Duodenal mucosa (tissue), 2 donors: ENCODE data around the gene SPANXN5.
"Not testable (repeated sequence)": the region's sequence is repeated elsewhere in the genome, so short reads cannot be mapped to it uniquely, and the experiment has no call there.

Experiments
- H3K27ac ChIP-seq: one replicate; pipeline ENCODE4 v1.7.0; 2013; ENCODE audit warnings: low read depth, low read length
- H3K27me3 ChIP-seq, 2 donors: one replicate each; pipeline ENCODE4 v1.7.0; 2013; ENCODE audit warnings: low read length in 2 of 2, control low read depth in 1 of 2; ENCODE audit not compliant: insufficient read depth in 2 of 2, control insufficient read depth in 1 of 2
- H3K36me3 ChIP-seq, 2 donors: one replicate each; pipeline ENCODE4 v1.7.0; 2013; ENCODE audit warnings: low read length in 2 of 2, control low read depth in 1 of 2; ENCODE audit not compliant: insufficient read depth in 2 of 2, control insufficient read depth in 1 of 2
- H3K4me1 ChIP-seq, 2 donors: one replicate each; pipeline ENCODE4 v1.7.0; 2013; ENCODE audit warnings: low read length in 2 of 2, control low read depth in 1 of 2; ENCODE audit not compliant: insufficient read depth in 2 of 2, control insufficient read depth in 1 of 2
- H3K4me3 ChIP-seq, 2 donors: one replicate each; pipeline ENCODE4 v1.7.0; 2013; ENCODE audit warnings: low read length in 2 of 2, low read depth in 1 of 2
- H3K9ac ChIP-seq, 2 donors: one replicate each; pipeline ENCODE4 v1.7.0; 2013; ENCODE audit warnings: low read length in 2 of 2, low read depth in 1 of 2
- H3K9me3 ChIP-seq, 2 donors: one replicate each; pipeline ENCODE4 v1.7.0; 2013; ENCODE audit warnings: low read length in 2 of 2, control low read depth in 1 of 2; ENCODE audit not compliant: control insufficient read depth in 1 of 2

SPANXN5 gene

GRCh38 chrX:52797327-52797726 lies at the start of gene SPANXN5:
Gene SPANXN5 (minus strand): TSS chrX:52797427. CDS start chrX:52797348, 79 bp downstream.
- H3K4me1 ChIP-seq, H3K36me3 ChIP-seq, H3K4me3 ChIP-seq, H3K9ac ChIP-seq, H3K9me3 ChIP-seq, H3K27me3 ChIP-seq, H3K27ac ChIP-seq: not testable (repeated sequence)

GRCh38 chrX:52843619-52844018 lies 46.4 kb upstream of the SPANXN5 start:
- not testable (repeated sequence) for H3K36me3 ChIP-seq, H3K27me3 ChIP-seq, H3K4me1 ChIP-seq

GRCh38 chrX:52839137-52839536 lies 41.9 kb upstream of the SPANXN5 start:
- Histone ChIP-seq H3K4me1 (no peaks in the 10 kb centered on the region), H3K36me3 (no peaks in the 10 kb centered on the region), H3K9ac (no peak overlapping the region), H3K27ac (no peak overlapping the region), H3K27me3 (no peaks in the 10 kb centered on the region), H3K4me3 (no peak overlapping the region), H3K9me3 (no peaks in the 10 kb centered on the region)

More at GRCh38 chrX:52843619-52844018, 46.4 kb upstream of the SPANXN5 start:
- not testable (repeated sequence) for H3K4me3 ChIP-seq, H3K9ac ChIP-seq, H3K27ac ChIP-seq, H3K9me3 ChIP-seq

- no peak overlapping the region for H3K4me3 ChIP-seq
- no peaks in the 10 kb centered on the region for H3K27me3 ChIP-seq
- H3K27ac ChIP-seq = no peak overlapping the region
- no peaks in the 10 kb centered on the region for H3K36me3 ChIP-seq
- no peaks in the 10 kb centered on the region for H3K4me1 ChIP-seq
- no peaks in the 10 kb centered on the region for H3K9me3 ChIP-seq
- H3K9ac ChIP-seq = no peak overlapping the region
Measured at GRCh38 chrX:52830551-52830950, 33.3 kb upstream of the SPANXN5 start.

- no peaks in the 10 kb centered on the region for H3K9me3 ChIP-seq
- no peaks in the 10 kb centered on the region for H3K27me3 ChIP-seq
- H3K36me3 ChIP-seq = no peaks in the 10 kb centered on the region
- no peak overlapping the region for H3K27ac ChIP-seq
- no peaks in the 10 kb centered on the region for H3K4me1 ChIP-seq
- no peak overlapping the region for H3K9ac ChIP-seq
- no peak overlapping the region for H3K4me3 ChIP-seq
Measured at GRCh38 chrX:52824608-52825007, 27.4 kb upstream of the SPANXN5 start.

GRCh38 chrX:52821079-52821760 lies 24.0 kb upstream of the SPANXN5 start:
- Histone ChIP-seq H3K27ac (no peak overlapping the region), H3K4me1 (no peaks in the 10 kb centered on the region), H3K9ac (no peak overlapping the region), H3K27me3 (no peaks in the 10 kb centered on the region), H3K36me3 (no peaks in the 10 kb centered on the region), H3K9me3 (no peaks in the 10 kb centered on the region), H3K4me3 (no peak overlapping the region)

GRCh38 chrX:52819788-52820187 lies 22.6 kb upstream of the SPANXN5 start:
- Histone ChIP-seq H3K4me1 (no peaks in the 10 kb centered on the region), H3K36me3 (no peaks in the 10 kb centered on the region), H3K27ac (no peak overlapping the region), H3K9me3 (no peaks in the 10 kb centered on the region), H3K27me3 (no peaks in the 10 kb centered on the region), H3K9ac (no peak overlapping the region), H3K4me3 (no peak overlapping the region)

- Histone ChIP-seq H3K27ac (no peak within 1 kb of the TSS), H3K4me1 (no peaks in the 10 kb centered on the region), H3K4me3 (no peak within 1 kb of the TSS), H3K9ac (no peak within 1 kb of the TSS), H3K27me3 (no peaks in the 10 kb centered on the region), H3K9me3 (no peaks in the 10 kb centered on the region), H3K36me3 (no peaks in the 10 kb centered on the region)
Measured at GRCh38 chrX:52811065-52811625, 13.9 kb upstream of the SPANXN5 start, which contains the start of gene XAGE5. Gene XAGE5 (plus strand): TSS chrX:52811287. CDS start chrX:52812567, 1,280 bp downstream.

- not testable (repeated sequence) for H3K4me3 ChIP-seq, H3K9ac ChIP-seq, H3K9me3 ChIP-seq, H3K27me3 ChIP-seq, H3K36me3 ChIP-seq, H3K27ac ChIP-seq, H3K4me1 ChIP-seq
Measured at GRCh38 chrX:52804876-52805275, 7.6 kb upstream of the SPANXN5 start.

GRCh38 chrX:52773504-52773903 lies 23.7 kb downstream of the SPANXN5 start:
- H3K27me3 ChIP-seq, H3K36me3 ChIP-seq, H3K4me3 ChIP-seq, H3K9me3 ChIP-seq, H3K4me1 ChIP-seq, H3K27ac ChIP-seq, H3K9ac ChIP-seq: not testable (repeated sequence)
